Measurements from ENCODE around the gene ZNF879.

DNA sequence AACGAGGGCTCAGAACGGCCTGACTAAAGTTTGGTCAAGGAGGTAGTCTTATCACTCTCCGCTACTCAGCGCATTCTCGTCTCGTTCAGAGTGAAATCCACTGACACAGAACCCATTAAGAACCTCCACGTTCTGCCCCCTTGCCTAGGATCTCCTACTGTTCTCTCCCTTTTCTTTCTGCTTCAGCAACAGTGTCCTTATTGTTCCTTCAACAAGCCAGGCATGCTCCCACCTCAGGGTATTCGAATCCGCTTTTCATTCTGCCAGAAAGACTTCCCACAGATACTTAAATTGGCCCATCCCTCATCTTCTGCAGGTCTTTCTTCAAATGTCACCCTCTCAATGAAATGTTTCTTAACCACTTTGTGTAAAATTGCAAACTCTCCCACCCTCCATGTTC lies 32.2 kb downstream of the ZNF879 start:
- TF ChIP-seq, protein P1, sequence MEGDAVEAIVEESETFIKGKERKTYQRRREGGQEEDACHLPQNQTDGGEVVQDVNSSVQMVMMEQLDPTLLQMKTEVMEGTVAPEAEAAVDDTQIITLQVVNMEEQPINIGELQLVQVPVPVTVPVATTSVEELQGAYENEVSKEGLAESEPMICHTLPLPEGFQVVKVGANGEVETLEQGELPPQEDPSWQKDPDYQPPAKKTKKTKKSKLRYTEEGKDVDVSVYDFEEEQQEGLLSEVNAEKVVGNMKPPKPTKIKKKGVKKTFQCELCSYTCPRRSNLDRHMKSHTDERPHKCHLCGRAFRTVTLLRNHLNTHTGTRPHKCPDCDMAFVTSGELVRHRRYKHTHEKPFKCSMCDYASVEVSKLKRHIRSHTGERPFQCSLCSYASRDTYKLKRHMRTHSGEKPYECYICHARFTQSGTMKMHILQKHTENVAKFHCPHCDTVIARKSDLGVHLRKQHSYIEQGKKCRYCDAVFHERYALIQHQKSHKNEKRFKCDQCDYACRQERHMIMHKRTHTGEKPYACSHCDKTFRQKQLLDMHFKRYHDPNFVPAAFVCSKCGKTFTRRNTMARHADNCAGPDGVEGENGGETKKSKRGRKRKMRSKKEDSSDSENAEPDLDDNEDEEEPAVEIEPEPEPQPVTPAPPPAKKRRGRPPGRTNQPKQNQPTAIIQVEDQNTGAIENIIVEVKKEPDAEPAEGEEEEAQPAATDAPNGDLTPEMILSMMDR (IDR thresholded peaks at IDR 0.05): no peak
- no peak for TF ChIP-seq EZH2 (IDR thresholded peaks at IDR 0.05)
